Measurements from ENCODE around the gene FNBP1L.

FNBP1L gene

DNA sequence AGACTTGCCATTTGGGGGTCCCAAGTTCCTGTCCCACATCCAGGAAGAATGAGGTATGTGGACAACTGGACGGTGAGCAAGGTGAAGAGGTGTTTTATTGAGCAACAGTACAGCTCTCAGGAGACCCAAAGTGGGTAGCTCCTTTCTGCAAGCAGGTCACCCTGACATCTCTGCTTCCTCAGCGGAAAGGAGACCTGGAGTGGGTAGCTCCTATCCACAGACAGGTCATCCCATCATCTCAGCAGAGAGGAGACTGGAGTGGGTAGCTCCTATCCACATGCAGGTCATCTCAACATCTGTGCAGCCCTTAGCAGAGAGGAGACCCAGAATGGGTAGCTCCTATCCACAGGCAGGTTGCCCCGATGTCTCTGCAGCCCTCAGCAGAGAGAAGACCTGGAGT lies 13.8 kb upstream of the FNBP1L start:
- DNase-seq (ENCODE audit: insufficient read length) (no peak), FAIRE-seq (no peak)
- TF ChIP-seq TAF1 (IDR thresholded peaks at IDR 0.05; ENCODE audit: borderline replicate concordance, low read depth, low read length) (no peak), POLR2AphosphoS5 (IDR thresholded peaks at IDR 0.05; ENCODE audit: low read depth, low read length) (no peak), POLR2A (IDR thresholded peaks at IDR 0.05; ENCODE audit: low read depth, low read length) (no peak)

DNA sequence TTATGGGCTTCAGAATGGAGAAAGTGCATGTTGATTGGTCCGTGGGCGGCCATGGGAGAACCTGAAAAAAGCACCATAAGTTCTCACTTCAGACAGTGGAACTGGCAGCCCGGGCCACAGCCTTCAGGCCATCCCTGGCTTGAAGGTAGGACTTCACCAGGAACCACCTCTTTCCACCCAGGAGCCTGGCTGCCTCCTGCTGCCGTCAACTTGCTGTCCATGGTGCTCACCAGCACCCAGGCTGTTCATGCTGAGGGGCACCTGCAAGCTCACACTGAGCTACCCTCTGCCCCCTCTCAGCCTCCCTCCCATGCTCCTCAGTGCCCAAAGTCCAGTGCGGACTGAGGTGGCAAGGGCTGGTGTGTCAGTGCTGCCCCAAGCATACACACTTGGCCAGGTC lies 12.9 kb upstream of the FNBP1L start:
- FAIRE-seq (no peak), DNase-seq (ENCODE audit: insufficient read length) (no peak)
- TF ChIP-seq POLR2A (IDR thresholded peaks at IDR 0.05; ENCODE audit: low read depth, low read length), result no peak
- TF ChIP-seq TAF1 (IDR thresholded peaks at IDR 0.05; ENCODE audit: borderline replicate concordance, low read depth, low read length), result no peak
- TF ChIP-seq POLR2AphosphoS5 (IDR thresholded peaks at IDR 0.05; ENCODE audit: low read depth, low read length), result no peak

DNA sequence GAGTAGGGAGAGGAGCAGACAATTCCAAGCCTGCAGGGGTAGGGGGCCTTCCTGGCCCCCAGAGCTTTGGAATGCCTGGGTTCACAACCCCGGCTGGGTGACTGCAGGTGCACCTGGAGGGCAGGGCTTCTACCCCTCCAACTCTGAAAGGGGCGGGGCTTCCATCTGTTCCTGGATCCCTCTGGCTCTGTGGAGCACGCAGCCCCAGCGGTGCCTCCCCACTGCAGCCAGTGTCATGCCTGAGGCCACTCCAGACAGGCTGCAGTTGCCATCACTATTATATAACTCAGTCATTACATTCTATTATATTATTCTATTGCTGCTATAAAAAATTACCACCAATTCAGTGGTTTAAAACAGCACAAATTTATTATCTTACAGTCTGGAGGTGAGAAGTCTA lies 12.5 kb upstream of the FNBP1L start:
- TF ChIP-seq POLR2AphosphoS5 (IDR thresholded peaks at IDR 0.05; ENCODE audit: low read depth, low read length) (no peak), TAF1 (IDR thresholded peaks at IDR 0.05; ENCODE audit: borderline replicate concordance, low read depth, low read length) (no peak), POLR2A (IDR thresholded peaks at IDR 0.05; ENCODE audit: low read depth, low read length) (no peak)
- DNase-seq (ENCODE audit: insufficient read length), result no peak
- no peak for FAIRE-seq

DNA sequence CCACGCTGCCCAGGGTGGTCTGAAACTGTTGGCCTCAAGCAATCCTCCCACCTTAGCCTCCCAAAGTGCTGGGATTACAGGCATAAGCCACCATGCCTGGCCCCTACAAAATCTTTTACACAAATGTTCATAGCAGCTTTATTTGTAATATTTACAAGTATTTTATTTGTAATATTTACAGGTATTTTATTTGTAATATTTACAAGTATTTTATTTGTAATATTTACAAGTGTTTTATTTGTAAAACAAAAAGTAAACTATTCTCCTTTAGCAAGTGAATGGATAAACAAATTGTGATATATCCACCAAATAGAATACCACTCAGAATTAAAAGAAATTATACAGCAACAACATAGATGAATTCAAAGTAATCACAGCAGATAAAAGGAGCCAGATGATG lies 11.4 kb upstream of the FNBP1L start:
- TF ChIP-seq POLR2A (IDR thresholded peaks at IDR 0.05; ENCODE audit: low read depth, low read length), result no peak
- no peak for TF ChIP-seq TAF1 (IDR thresholded peaks at IDR 0.05; ENCODE audit: borderline replicate concordance, low read depth, low read length)
- TF ChIP-seq POLR2AphosphoS5 (IDR thresholded peaks at IDR 0.05; ENCODE audit: low read depth, low read length), result no peak
- DNase-seq (ENCODE audit: insufficient read length) (no peak), FAIRE-seq (no peak)

DNA sequence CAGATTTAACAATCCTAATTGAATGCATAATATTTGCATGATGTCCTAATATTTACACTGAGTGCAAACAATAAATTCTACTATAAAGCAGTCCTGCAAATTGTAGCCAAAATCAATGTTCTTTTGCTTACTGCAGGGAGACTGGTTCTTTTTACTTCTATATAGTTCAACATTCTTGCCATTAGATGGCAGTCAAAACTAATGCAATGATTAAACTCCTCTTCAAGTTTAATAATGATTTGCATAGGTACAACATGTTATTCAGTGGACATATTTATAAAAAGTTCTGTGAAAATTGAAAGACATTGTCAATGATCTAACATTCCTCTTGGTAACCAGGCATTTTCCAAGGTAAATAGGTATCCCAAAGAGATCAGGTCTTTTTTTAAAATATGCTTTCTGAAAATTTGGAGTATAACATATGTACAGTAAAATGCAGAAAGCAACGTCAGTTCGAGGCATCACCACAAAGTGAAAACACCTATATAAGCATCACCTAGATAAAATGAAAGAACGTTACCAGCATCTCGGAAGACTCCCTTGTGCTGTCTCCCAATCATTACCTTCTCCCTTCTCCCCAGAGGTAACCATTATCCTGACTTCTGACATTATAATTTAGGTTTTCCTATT lies 9.8 kb upstream of the FNBP1L start:
- TF ChIP-seq TAF1 (IDR thresholded peaks at IDR 0.05; ENCODE audit: borderline replicate concordance, low read depth, low read length) (no peak), POLR2A (IDR thresholded peaks at IDR 0.05; ENCODE audit: low read depth, low read length) (no peak), POLR2AphosphoS5 (IDR thresholded peaks at IDR 0.05; ENCODE audit: low read depth, low read length) (no peak)
- peak; percentile 46 for FAIRE-seq
- no peak for DNase-seq (ENCODE audit: insufficient read length)

DNA sequence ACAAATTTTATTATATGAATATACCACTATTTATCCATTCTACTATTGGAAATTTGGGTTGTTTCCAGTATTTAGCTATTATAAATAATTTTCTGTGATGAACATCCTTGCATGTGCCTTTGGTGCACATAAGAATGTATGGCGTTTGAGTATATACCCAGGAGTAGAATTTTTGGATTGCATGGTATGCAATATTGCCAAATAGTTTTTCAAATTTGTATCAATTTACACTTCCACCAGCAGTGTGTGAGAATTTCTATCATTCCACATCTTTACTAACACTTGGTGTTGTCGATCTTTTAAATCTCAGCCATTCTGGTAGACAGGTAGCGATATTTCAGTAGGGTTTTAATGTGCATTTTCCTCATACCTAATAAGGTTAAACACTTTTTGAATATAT lies 9.2 kb upstream of the FNBP1L start:
- no peak for TF ChIP-seq POLR2AphosphoS5 (IDR thresholded peaks at IDR 0.05; ENCODE audit: low read depth, low read length)
- no peak for TF ChIP-seq TAF1 (IDR thresholded peaks at IDR 0.05; ENCODE audit: borderline replicate concordance, low read depth, low read length)
- TF ChIP-seq POLR2A (IDR thresholded peaks at IDR 0.05; ENCODE audit: low read depth, low read length), result no peak

DNA sequence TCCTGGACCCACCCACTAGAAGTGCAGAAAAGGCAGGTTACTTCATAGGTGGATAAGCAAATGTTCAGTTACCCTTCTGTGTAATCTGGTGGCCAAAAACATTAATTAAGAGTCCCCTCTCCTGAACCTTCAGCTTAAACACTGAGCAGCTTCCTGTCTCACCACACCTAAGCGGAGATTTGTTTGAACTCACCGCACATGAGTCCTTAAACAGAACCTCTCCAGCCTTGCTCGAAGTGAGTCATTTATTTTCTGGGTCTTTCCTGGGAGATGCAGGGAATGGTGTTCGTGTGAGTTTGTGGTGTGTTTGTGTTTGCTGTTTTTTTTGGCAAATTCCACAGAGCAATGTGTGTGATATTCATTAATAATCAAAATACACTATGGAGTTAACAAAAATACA lies 7.6 kb upstream of the FNBP1L start:
- TF ChIP-seq POLR2AphosphoS5 (IDR thresholded peaks at IDR 0.05; ENCODE audit: low read depth, low read length) (no peak), TAF1 (IDR thresholded peaks at IDR 0.05; ENCODE audit: borderline replicate concordance, low read depth, low read length) (no peak), POLR2A (IDR thresholded peaks at IDR 0.05; ENCODE audit: low read depth, low read length) (no peak)
- no peak for FAIRE-seq

More for the DNA sequence above, 9.2 kb upstream of the FNBP1L start:
- FAIRE-seq (no peak), DNase-seq (ENCODE audit: insufficient read length) (no peak)

DNA sequence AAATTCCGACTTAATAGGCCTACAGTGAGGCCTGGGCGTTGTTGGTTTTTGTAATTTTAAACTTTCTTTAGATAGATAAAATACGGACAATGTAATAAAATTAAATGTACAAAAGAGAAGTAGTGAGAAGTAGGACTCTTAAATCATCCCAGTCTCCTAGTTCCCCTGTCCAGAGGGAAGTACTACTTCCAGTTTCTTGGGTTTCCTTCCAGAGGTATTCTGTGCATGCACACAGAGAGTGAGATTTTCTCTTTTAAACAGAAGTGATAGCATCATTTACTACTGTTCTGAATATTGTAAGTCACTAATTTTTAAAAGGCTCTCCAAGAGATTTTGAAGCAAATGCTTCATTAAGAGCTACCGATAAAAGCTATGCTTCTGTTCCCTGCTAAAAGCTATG lies 7.2 kb upstream of the FNBP1L start:
- TF ChIP-seq POLR2AphosphoS5 (IDR thresholded peaks at IDR 0.05; ENCODE audit: low read depth, low read length) (no peak), POLR2A (IDR thresholded peaks at IDR 0.05; ENCODE audit: low read depth, low read length) (no peak), TAF1 (IDR thresholded peaks at IDR 0.05; ENCODE audit: borderline replicate concordance, low read depth, low read length) (no peak)
- FAIRE-seq, result no peak
- no peak for DNase-seq (ENCODE audit: insufficient read length)

More for the DNA sequence above, 7.6 kb upstream of the FNBP1L start:
- no peak for DNase-seq (ENCODE audit: insufficient read length)

DNA sequence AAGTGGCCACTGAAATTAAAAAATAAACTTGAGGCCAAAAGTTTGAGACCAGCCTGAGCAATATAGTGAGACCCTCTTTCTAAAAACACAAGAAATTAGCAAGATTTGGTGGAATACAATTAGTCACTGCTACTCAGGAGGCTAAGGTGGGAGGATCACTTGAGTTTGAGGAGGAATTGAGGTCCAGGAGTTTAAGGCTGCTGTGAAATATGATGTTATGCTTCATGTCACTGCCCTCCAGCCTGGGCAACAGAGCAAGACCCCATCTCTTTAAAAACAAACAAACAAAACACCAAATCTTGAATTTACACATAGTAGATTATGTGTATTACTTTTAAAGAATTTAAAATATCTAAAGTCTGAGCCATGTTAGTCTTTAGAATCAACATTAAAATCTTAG lies 6.3 kb upstream of the FNBP1L start:
- FAIRE-seq (no peak), DNase-seq (ENCODE audit: insufficient read length) (no peak)
- TF ChIP-seq POLR2A (IDR thresholded peaks at IDR 0.05; ENCODE audit: low read depth, low read length), result no peak

DNA sequence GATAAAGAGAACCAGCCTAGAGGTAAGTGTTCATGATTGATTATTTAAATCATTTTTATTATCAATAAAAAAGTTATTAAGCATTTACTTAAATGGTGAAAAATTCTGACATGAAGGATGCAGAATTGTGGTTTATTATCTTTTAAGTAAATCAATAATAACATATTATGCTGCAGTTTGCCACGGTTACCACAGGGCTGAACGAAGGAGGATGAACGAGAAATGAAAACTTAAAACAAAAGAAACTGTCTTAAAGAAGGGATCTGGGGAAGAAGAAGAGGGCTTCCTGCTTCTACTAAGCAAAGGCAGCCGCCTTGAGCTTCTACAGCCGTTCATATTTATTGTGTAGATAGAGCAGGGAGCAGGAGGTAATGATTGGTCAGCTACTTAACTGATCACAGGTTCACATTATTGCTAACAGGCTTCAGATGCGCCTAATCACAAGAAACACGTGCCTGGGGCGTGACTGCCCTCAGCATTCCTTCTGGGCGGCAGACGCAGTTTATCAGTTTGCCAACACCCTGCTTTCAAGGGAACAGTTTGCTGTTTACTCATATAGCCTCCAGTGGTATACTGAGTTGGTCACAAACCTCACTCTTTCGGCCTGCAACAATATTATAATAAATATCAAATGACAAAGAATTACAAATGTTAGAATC lies 5.8 kb upstream of the FNBP1L start:
- FAIRE-seq (no peak), DNase-seq (ENCODE audit: insufficient read length) (no peak)
- TF ChIP-seq POLR2A (IDR thresholded peaks at IDR 0.05; ENCODE audit: low read depth, low read length) (no peak), POLR2AphosphoS5 (IDR thresholded peaks at IDR 0.05; ENCODE audit: low read depth, low read length) (no peak), TAF1 (IDR thresholded peaks at IDR 0.05; ENCODE audit: borderline replicate concordance, low read depth, low read length) (no peak)

DNA sequence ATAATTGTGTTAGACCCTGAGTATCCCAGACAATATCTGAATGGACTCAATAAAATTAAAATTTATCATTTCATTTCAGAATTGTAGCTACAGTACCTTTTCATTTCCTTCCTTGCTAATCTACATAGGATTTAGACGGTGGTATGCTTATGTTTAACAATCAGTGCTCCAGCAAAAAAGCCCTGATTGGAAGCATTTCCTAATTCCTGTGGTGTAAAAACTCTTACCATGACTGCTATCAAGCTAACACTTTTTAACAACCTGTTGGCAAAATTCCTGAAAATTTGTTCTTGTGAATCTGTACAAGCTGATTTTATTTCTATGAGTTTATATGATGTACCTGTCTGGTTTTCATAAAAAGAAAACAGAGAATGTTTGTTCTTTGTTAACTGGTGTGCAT lies 5.2 kb upstream of the FNBP1L start:
- FAIRE-seq (no peak), DNase-seq (ENCODE audit: insufficient read length) (no peak)
- TF ChIP-seq POLR2A (IDR thresholded peaks at IDR 0.05; ENCODE audit: low read depth, low read length) (no peak), POLR2AphosphoS5 (IDR thresholded peaks at IDR 0.05; ENCODE audit: low read depth, low read length) (no peak), TAF1 (IDR thresholded peaks at IDR 0.05; ENCODE audit: borderline replicate concordance, low read depth, low read length) (no peak)

DNA sequence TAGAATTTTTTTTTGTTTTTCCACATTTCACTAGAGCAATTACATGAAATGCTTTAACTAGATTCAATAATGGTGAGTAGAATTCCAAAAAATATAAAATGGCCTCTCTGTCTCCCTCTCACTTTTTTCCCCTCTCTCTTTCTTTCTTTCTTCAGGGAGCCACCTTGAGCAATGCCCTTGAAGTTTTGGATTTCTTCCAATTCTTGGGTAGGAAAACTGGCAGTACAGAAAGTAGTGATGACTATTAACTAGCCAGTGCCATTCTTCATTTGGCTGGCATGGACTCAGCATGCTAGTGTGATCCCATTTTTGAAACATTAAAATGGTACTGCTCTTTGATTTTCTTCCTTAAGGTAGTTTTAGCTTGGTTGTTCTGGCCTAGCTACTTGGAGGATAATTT lies 4.5 kb upstream of the FNBP1L start:
- FAIRE-seq (no peak), DNase-seq (ENCODE audit: insufficient read length) (no peak)
- TF ChIP-seq POLR2AphosphoS5 (IDR thresholded peaks at IDR 0.05; ENCODE audit: low read depth, low read length), result no peak
- no peak for TF ChIP-seq POLR2A (IDR thresholded peaks at IDR 0.05; ENCODE audit: low read depth, low read length)
- no peak for TF ChIP-seq TAF1 (IDR thresholded peaks at IDR 0.05; ENCODE audit: borderline replicate concordance, low read depth, low read length)

Data from GM12892 (cell line).